Prostate gland (tissue), 2 donors: ENCODE data around the gene IFNGR1.

ENCODE experiments used
- CTCF ChIP-seq, 4 experiments: fragments of 200-600 bp in 2 of 4; fragments of 450-650 bp in 2 of 4; sonication (generic) in 2 of 4; IDR thresholded peaks; 1 replicate in 3 of 4; 2 replicates in 1 of 4; pipeline ENCODE4 v1.5.1; 2016 to 2019; ENCODE audit warnings: antibody characterized with exemption in 4 of 4, mild to moderate bottlenecking in 2 of 4, moderate library complexity in 2 of 4
- POLR2A ChIP-seq: fragments of 450-650 bp; IDR thresholded peaks from one replicate; pipeline ENCODE4 v1.6.1; 2016; ENCODE audit warnings: antibody characterized with exemption, mild to moderate bottlenecking

GRCh38 chr6:137191236-137191635 is 27.9 kb downstream of the IFNGR1 start:
- TF ChIP-seq CTCF (IDR thresholded peaks at IDR 0.05) (no peak), POLR2A (no peak)
